DMS79 (cell line): Measurements from ENCODE around the gene GSK3A.
"Not testable (repeated sequence)": the region's sequence is repeated elsewhere in the genome, so short reads cannot be mapped to it uniquely, and the experiment has no call there.

Experiments used
- DNase-seq: peaks from one replicate; lab custom pipeline; 2025; lab: John Stamatoyannopoulos, UW

Gene GSK3A

DNA sequence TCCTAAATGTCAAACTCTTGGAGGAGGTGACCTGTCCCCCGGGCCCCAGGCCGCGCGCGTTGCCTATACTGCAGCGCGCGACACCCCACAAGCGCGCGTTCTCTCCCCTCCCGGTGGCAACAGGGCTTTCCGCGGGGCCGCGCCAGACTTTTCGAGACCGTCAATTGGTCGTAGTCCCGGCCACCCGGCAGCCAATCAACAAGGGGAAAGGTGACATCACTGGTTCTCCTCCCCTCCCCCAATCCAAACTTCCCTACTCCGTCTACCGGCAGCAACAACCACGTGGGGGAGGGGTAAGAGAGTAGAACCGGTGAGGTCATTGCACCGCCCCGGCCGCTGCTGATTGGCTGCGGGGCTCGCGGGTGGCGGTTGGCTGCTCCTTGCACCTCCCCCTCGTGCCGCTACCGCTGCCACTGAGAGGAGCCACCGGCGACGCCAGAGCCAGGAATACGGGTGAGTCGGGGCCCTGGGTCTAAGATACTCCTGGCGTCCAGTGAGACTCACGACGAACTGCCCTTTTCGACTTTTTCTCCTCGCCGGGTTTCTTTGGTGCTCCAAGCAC, 25.8 kb upstream of the GSK3A start:
- peak; percentile 98 for DNase-seq

DNA sequence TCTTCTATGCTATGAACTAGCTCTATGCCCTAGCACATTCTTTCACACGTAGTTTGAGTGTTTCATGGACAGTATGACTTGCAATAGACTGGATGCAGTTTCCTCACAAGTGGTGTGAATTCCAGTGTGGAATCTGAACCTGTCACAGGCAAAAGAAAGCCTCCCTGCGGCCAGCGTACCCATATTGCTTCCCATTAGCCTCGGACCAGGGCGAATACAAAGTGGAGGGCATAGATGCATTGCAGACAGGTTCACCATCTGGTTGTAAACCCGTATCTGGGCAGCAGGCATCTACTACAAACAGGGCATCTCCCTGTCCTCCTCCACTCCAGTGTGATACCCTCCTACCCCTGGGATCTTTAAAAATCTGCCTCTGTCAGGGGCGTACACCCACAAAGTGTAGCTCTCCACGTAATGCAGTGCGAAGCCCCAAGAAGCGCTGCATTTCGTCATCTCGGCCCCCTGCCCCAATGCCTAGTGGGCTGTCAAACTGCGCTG, 25.3 kb upstream of the GSK3A start:
- no peak for DNase-seq

DNA sequence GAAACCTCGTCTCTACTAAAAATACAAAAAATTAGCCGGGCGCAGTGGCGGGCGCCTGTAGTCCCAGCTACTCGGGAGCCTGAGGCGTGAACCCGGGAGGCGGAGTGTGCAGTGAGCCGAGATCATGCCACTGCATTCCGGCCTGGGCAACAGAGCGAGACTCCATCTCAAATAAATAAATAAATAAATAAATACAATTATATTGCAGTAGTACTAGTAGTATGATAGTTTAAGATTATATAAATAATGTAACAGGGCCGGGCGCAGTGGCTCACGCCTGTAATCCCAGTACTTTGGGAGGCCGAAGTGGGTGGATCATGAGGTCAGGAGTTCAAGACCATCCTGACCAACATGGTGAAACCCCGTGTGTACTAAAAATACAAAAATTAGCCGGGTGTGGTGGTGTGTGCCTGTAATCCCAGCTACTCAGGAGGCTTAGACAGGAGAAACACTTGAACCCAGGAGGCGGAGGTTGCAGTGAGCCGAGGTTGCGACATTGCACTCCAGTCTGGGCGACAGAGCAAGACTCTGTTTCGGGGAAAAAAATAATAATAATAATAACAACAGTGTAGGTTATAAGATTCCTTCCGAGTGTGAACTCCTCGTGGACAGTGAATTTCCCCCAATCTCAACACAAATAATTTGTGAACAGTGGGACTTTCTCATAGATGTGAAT, 24.7 kb upstream of the GSK3A start:
- DNase-seq: not testable (repeated sequence)

DNA sequence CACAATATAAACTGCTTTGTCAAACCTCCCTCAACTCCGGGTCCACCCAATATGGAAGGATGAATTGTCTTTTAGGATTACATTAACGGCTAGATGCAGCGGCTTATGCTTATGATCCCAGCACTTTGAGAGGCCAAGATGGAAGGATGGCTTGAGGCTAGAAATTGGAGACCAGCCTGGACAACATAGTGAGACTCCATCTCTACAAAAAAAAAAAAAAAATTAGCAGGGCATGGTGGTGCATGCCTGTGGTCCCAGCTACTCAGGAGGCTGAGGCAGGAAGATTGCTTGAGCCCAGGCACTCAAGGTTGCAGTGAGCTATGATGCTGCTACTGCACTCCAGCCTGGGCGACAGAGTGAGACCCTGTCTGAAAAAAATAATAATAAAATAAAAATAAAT, 23.7 kb upstream of the GSK3A start:
- DNase-seq: not testable (repeated sequence)

GRCh38 chr19:42261763-42262162, 19.4 kb upstream of the GSK3A start:
- no peak for DNase-seq

DNA sequence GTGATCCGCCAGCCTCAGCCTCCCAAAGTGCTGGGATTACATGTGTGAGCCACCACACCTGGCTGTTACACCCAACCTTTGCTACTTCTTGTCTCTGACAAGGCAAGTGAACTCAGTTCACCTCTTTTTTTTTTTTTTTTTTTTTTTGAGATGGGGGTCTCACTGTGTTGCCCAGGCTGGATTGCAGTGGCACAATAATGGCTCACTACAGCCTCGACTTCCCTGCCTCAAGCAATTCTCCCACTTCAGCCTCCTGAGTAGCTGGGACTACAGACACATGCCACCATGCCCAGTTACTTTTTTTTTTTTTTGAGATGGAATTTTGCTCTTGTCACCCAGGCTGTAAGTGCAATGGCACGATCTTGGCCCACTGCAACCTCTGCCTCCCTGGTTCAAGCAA, 15.4 kb upstream of the GSK3A start:
- not testable (repeated sequence) for DNase-seq

DNA sequence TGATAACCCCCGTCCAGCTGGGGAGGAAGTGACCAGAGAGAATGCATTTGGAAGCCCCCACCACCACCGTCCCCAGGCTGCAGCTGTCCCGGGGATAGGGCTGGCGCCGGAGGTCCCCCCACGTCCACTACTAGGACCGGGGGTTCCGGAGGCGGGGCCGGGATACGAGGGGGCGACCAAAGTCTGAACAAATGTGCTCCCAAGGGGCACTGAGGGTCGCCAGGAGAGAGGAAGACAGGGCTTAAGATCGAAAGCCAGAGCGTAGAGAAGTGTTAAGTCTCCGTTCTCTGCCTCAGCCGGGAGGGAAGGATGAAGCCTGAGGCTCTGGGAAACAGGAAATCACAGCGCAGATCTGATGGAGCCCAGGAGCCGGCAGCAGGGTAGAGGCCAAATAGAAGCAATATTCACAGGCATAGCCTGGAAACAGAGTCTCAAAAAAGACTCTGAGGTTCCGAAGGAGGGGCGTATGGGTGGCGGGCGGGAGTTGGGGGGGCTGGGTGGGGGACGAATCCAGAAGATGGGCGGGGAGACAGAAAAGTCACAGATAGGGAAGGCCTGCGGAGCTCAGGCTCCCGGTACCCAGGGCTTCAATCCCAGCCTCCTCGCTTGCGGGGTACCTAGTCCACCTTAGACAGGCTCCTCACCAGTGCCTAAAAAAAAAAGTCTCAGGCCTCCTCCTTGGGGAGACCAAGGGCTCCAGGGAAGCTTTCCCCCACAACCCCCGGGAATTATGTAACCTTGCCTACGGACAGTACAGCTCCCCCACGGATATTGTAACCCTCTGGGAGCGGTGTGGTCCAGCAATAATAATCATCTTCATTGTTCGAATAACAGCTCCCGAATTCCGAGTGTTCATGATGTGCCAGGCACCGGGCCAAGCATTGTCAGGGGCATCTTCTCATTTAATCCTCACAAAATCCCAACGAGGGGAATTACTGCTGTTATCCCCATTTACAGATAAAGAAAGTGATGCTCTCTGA, 13.7 kb upstream of the GSK3A start:
- peak; percentile 9 for DNase-seq

GRCh38 chr19:42254850-42255765, 12.7 kb upstream of the GSK3A start, which contains the start of gene ERF:
TSS of gene ERF (minus strand) at chr19:42255128. CDS start at chr19:42254999, 129 bp downstream.
- DNase-seq: peak; percentile 46

DNA sequence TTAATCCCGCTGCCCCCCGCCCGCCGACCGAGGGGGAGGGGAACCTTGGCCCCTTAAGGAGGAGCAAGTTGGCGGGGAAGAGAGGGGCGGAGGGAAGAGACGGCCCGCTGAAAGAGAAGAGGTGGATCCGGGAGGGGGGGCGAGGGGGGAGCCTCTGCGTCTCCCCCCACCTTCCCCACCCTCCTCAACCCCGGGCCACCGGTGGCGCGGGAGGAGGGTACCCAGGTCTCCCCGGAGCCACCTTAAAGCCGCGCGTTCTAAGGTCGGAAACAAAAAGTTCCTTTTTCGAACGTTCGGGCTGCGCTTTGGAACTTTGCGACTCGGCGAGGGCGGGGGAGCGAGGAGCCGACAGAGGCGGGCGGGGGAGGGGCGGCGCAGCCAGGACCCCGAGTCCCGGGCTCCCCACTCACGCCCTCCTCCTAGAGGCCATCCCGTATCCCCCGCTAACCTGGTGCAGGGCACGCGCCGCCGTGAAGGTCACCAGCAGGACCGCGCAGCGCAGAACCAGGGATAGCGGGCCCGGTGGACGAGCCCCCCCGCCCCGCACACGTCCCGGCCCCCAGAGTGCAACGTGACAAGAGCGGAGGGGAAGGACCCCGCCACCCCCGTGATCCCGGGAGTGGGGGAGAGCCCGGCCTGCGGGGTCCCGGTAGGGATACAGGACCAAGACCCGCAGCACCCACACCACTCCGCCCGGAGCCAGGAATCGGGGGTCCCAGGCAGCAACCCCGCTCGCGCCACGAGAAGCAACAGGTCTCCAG, 11.9 kb upstream of the GSK3A start:
- DNase-seq: peak; percentile 21

- peak; percentile 5 for DNase-seq
Observed at GRCh38 chr19:42253245-42254088, 11.1 kb upstream of the GSK3A start.

GRCh38 chr19:42252365-42253244, 10.2 kb upstream of the GSK3A start:
- DNase-seq: no peak

DNA sequence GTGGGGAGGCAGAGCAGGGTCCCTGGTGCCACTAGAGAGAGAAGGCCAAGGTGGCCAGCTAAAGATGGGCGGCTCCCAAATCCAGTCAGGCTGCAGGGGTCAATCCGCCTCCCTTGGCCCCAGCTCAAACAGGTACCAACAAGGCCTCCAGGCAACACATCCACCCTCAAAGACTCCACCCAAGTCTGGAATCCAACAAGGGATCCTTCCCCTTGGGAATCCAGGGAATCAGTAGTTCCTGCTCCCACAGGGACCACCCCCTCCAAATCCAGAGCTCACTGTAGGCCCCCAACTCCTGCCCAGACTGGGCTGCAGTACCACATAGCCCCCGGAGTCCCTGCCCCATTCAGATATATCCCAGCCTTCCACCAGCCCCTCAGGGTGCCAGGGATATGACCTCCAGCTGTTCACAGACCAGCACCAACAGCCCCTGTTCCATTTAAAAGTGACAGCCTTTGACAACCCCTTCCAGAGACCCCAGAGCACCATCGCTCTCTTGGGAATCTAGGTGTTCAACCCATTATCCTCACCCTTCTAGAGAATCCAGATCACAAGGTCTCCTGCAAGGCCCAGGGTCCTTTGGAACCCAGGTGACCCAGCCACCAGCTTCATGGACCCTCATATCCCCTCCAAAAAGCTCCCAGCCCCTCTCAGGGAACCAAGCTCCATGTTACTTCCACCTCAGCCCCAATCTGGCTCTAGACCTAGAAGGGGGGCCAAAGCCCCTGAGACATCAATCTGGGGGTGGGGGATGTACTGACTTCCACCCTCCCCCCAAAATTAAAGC, 9.4 kb upstream of the GSK3A start:
- no peak for DNase-seq

DNA sequence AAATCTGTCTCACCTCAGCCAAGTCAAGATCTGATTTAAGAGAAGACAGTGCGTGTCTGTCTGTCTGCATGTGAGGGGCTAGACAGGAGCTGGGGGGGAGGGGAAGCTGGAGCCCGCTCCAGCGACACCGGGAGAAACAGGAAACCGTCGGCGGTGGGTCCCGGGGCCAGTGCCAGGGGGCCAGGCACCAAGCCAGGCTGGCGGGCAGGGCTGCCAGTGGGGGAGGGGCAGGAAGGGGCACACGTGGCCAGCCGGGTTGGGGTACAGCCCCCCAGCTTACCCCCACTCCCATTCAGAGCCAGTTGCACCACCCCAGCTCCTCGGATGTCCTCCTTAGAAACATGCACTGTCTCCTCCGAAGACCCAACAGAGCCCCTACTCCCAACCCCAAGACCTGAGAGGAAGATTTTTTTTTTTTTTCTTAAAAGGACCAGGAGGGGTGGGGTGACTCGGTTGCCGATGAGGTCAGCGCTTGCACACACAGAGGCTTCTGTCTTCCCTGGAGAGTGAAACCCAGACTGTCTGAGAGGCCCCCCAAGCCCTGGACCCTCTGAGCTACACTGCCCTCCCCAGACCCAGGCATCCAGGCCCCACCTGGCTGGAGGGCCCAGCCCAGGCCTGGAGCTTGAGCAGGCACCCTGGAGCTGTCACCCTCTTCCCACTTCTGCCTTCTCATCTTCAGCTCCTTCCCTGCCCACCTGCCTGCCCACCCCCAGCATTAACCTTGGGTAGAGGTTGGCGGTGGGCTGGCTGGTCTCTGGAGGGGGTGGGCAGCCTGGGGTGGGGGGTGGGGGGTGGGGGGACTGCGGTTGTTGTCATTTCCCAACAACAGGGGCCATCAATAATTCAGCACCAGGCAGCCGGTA, 8.5 kb upstream of the GSK3A start:
- DNase-seq: no peak

DNA sequence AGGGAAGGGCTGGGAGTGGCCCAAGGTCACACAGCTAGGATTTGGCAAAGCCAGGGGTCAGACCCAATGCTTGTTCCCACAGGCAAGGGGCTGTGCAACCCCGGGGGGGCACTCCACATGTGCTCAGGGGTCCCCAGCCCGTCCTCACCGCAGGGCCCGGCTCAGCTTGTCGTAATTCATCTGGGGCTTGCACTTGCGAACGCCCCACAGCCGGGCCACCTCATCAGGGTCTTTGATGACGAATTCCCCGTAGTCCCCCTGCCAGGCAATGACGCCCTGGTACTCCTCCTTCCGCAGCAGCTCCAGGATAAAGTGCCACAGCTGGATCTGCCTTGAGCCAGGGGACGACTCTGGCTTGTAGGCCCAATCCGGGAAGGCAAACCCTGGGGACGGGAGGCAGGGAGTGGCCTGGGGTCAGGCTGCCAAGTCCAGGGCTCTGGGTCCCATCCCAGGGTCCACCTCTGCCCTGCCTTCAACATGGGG, 7.8 kb upstream of the GSK3A start:
- DNase-seq: no peak

- DNase-seq: no peak
Observed at GRCh38 chr19:42249769-42250168, 7.4 kb upstream of the GSK3A start.

GRCh38 chr19:42249149-42249750, 6.8 kb upstream of the GSK3A start:
- DNase-seq: no peak
